ENCODE results near the gene HCFC1R1. TPM values are rescaled to one million over a fixed set of nuclear protein-coding genes. Genes with fewer than 3 reads are reported as not detected.
A peak's percentile ranks its signal among the peaks of the same experiment; 100 is the strongest.
"Not testable (repeated sequence)": the region's sequence is repeated elsewhere in the genome, so short reads cannot be mapped to it uniquely, and the experiment has no call there.

Gene HCFC1R1
- total RNA-seq, 1 experiment from 2014 or later = 61.3 TPM

DNA sequence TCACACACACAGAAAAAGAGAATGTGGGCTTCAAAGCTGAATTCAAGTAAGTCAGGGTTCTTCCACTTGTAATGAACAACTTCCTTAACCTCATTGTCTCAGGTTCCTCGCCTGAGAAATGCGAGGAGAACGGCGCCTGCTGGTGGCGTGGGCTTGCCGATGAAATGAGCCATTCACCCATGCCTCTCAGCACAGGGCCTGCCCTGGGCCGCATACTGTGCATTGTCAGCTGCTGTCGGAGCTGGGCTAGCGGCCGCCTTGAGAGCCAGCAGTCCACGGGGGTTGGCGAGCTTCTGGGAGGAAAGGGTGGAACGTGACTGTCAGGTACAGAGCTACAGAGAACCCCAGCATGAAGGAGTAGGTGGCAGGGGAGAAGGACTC lies 29.6 kb upstream of the HCFC1R1 start:
- H3K23me2 ChIP-seq (ENCODE audit: insufficient read length, low read depth, low read length, poor library complexity, severe bottlenecking); H2BK120ac ChIP-seq (ENCODE audit: low read depth, low read length, poor library complexity, severe bottlenecking); H3K56ac ChIP-seq (ENCODE audit: insufficient read length, low read depth, low read length); H3K27ac ChIP-seq (ENCODE audit: insufficient read length, low read depth, low read length); H2BK12ac ChIP-seq (ENCODE audit: insufficient read length, low read depth, low read length); H3K4me3 Mint-ChIP-seq; H2AFZ ChIP-seq (ENCODE audit: low read length); H3K14ac ChIP-seq (ENCODE audit: insufficient read depth, low read length); H2BK15ac ChIP-seq (ENCODE audit: low read depth, low read length); H3K9ac ChIP-seq (ENCODE audit: extremely low read depth, insufficient read length, low read length); H3K9me3 Mint-ChIP-seq; H2BK5ac ChIP-seq (ENCODE audit: insufficient read length, low read length); H3K79me1 ChIP-seq (ENCODE audit: insufficient read depth, low read depth, low read length, poor library complexity, severe bottlenecking); DNase-seq; H2AK5ac ChIP-seq (ENCODE audit: insufficient read length, low read length); H3K23ac ChIP-seq (ENCODE audit: insufficient read length, low read depth, low read length); H4K8ac ChIP-seq (replicated peaks; ENCODE audit: insufficient read length, low read depth, low read length); H3K27me3 ChIP-seq (ENCODE audit: insufficient read depth, low read length); H3K79me2 ChIP-seq (ENCODE audit: insufficient read depth, low read length); H2BK20ac ChIP-seq (ENCODE audit: low read depth, low read length, poor library complexity, severe bottlenecking); H3K4me2 ChIP-seq (ENCODE audit: insufficient read depth, insufficient read length, low read length); H3K4me1 ChIP-seq (ENCODE audit: insufficient read depth, low read length); H4K5ac ChIP-seq (ENCODE audit: insufficient read length, low read depth, low read length); H3T11ph ChIP-seq (ENCODE audit: low read length); H3K18ac ChIP-seq (ENCODE audit: insufficient read length, low read depth, low read length); H4K20me1 ChIP-seq (ENCODE audit: control insufficient read depth, insufficient read depth, insufficient read length); H3K9me3 ChIP-seq (ENCODE audit: control insufficient read depth, low read depth, low read length); H4K91ac ChIP-seq (ENCODE audit: insufficient read length, low read depth, low read length); H3K27ac Mint-ChIP-seq; H3K4ac ChIP-seq (ENCODE audit: low read depth, low read length): not testable (repeated sequence)
- Mint-ChIP-seq H3K36me3 (ENCODE audit: insufficient read depth in 1 of 3, low read depth in 3 of 3) (peaks cover 21 to 47% (median 26%) of the 10 kb centered on the region in 3 experiments), H3K27me3 (ENCODE audit: low read depth) (peaks cover 54% of the 10 kb centered on the region), H3K4me1 (peaks cover 14 to 32% of the 10 kb centered on the region in 2 experiments)
- TF ChIP-seq CTCF (conservative IDR thresholded peaks at IDR 0.05) = peak; percentile 33; the same call in 2 of the 3 replicates
- WGBS (ENCODE audit: extremely low coverage, insufficient read length, low lambda C conversion rate) = no CpG with 5 or more reads among the region's 13 CpGs

DNA sequence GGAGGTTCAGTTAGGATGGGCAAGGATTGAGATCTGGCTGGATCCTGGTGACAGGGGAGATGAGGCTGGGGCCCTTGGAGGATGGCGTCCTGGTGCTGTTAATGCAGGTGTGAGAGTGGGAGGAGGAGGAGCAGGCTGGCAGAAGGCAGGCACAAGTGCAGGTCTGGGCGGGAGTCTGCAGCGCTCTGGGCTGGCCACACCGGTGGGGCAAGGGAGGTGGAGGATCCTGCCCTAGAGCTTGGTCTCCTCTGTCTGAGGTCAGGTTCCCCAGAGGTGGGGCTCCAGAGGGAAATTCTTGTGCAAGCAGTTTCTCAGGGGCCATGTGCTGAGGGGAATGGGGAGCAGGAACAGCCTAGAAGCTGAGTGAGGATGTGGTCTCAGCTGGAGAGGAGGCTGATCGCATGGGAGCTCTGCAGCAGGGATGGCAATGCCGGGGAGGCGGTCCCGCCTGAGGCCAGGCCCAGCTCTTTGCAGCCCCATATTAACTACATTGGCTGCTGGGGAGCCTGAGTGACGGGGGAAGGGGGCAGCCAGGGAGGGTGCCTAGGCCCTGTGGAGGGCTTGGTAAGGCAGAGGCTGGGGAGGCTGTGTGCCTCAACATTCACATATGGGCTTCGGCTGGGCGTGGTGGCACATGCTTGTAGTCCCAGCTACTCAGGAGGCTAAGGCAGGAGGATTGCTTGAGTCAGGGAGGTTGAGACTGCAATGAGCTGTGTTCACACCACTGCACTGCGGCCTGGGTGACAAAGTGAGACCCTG lies 29.0 kb upstream of the HCFC1R1 start:
- H3K27ac Mint-ChIP-seq; H3K4me2 ChIP-seq (ENCODE audit: insufficient read depth, insufficient read length, low read length); H3K4me1 ChIP-seq (ENCODE audit: insufficient read depth, low read length); H2BK12ac ChIP-seq (ENCODE audit: insufficient read length, low read depth, low read length); H3K14ac ChIP-seq (ENCODE audit: insufficient read depth, low read length); H3K27ac ChIP-seq (ENCODE audit: insufficient read length, low read depth, low read length); H3K79me2 ChIP-seq (ENCODE audit: insufficient read depth, low read length); H4K8ac ChIP-seq (replicated peaks; ENCODE audit: insufficient read length, low read depth, low read length); H3K4me3 Mint-ChIP-seq; H2AK5ac ChIP-seq (ENCODE audit: insufficient read length, low read length); H3K23me2 ChIP-seq (ENCODE audit: insufficient read length, low read depth, low read length, poor library complexity, severe bottlenecking); H3K56ac ChIP-seq (ENCODE audit: insufficient read length, low read depth, low read length); H3K18ac ChIP-seq (ENCODE audit: insufficient read length, low read depth, low read length); H4K5ac ChIP-seq (ENCODE audit: insufficient read length, low read depth, low read length); H3T11ph ChIP-seq (ENCODE audit: low read length); H3K79me1 ChIP-seq (ENCODE audit: insufficient read depth, low read depth, low read length, poor library complexity, severe bottlenecking); H2BK120ac ChIP-seq (ENCODE audit: low read depth, low read length, poor library complexity, severe bottlenecking); H3K27me3 ChIP-seq (ENCODE audit: insufficient read depth, low read length); H4K20me1 ChIP-seq (ENCODE audit: control insufficient read depth, insufficient read depth, insufficient read length); H3K9me3 ChIP-seq (ENCODE audit: control insufficient read depth, low read depth, low read length); H2AFZ ChIP-seq (ENCODE audit: low read length); H2BK20ac ChIP-seq (ENCODE audit: low read depth, low read length, poor library complexity, severe bottlenecking); H2BK5ac ChIP-seq (ENCODE audit: insufficient read length, low read length); H3K9ac ChIP-seq (ENCODE audit: extremely low read depth, insufficient read length, low read length); DNase-seq; H3K9me3 Mint-ChIP-seq; H4K91ac ChIP-seq (ENCODE audit: insufficient read length, low read depth, low read length); H2BK15ac ChIP-seq (ENCODE audit: low read depth, low read length); H3K23ac ChIP-seq (ENCODE audit: insufficient read length, low read depth, low read length); H3K4ac ChIP-seq (ENCODE audit: low read depth, low read length): not testable (repeated sequence)
- H3K4me1 Mint-ChIP-seq = peaks cover 14 to 32% of the 10 kb centered on the region in 2 experiments
- WGBS (ENCODE audit: extremely low coverage, insufficient read length, low lambda C conversion rate) = no CpG with 5 or more reads among the region's 12 CpGs
- H3K27me3 Mint-ChIP-seq (ENCODE audit: low read depth) = peaks cover 60% of the 10 kb centered on the region
- H3K36me3 Mint-ChIP-seq (ENCODE audit: insufficient read depth in 1 of 3, low read depth in 3 of 3) = peaks cover 23 to 50% (median 28%) of the 10 kb centered on the region in 3 experiments

Measured in H9 (cell line).